ENCODE measurements around the gene SLC17A9. TPM values are rescaled to one million over a fixed set of nuclear protein-coding genes. Genes with fewer than 3 reads are reported as not detected.

Gene SLC17A9
- total and polyA plus RNA-seq, 2 experiments from 2014 or later = 32.0 to 39.3 TPM

GRCh38 chr20:62914436-62914835 is 38.1 kb upstream of the SLC17A9 start (continued):
- TF ChIP-seq CTCF (conservative IDR thresholded peaks at IDR 0.05; ENCODE audit: low read depth in 2 of 2) (no peak), ZNF462 (CRISPR knock-in tag; IDR thresholded peaks at IDR 0.05) (no peak)

- H3K4me3 Mint-ChIP-seq = peak overlapping the region; percentile 50
- H2AFZ ChIP-seq = no peak overlapping the region
- peaks cover 5% of the 10 kb centered on the region for H3K27me3 Mint-ChIP-seq (ENCODE audit: insufficient read depth, low read depth, poor library complexity)
- H3K4me3 ChIP-seq = peak overlapping the region; percentile 15; the same call in 1 of the 2 replicates
- peaks cover 61% of the 10 kb centered on the region for H3K4me1 Mint-ChIP-seq
- H4K20me1 ChIP-seq (replicated peaks; ENCODE audit: insufficient read depth) = peaks cover 87% of the 10 kb centered on the region
- peak overlapping the region; percentile 58 for H3K4me2 ChIP-seq
- no peaks in the 10 kb centered on the region for H3K27me3 ChIP-seq (ENCODE audit: insufficient read depth)
- no peaks in the 10 kb centered on the region for H3K9me2 ChIP-seq (ENCODE audit: insufficient read depth)
- H3K27ac ChIP-seq (ENCODE audit: low read depth) = 0 out of 2 replicates have a peak overlapping the region, but pooled peaks have one; percentile 15
- peak; percentile 89 for DNase-seq (ENCODE audit: low spot score)
- peaks cover 51% of the 10 kb centered on the region for H3F3A ChIP-seq (replicated peaks; ENCODE audit: low read depth)
- H3K9me3 Mint-ChIP-seq = no peaks in the 10 kb centered on the region
- H3K27ac Mint-ChIP-seq = peak overlapping the region; percentile 89
- H3K36me3 Mint-ChIP-seq (ENCODE audit: low read depth) = peaks cover 35% of the 10 kb centered on the region
- peak; percentile 86 for ATAC-seq
- H3K79me2 ChIP-seq (replicated peaks; ENCODE audit: insufficient read depth) = peaks cover 100% of the 10 kb centered on the region
- H3K4me1 ChIP-seq (ENCODE audit: insufficient read depth) = peaks cover 64% of the 10 kb centered on the region
- peak; percentile 13; the same call in 1 of the 2 replicates for TF ChIP-seq ZNF331 (CRISPR knock-in tag; IDR thresholded peaks at IDR 0.05; ENCODE audit: low read depth)
- TF ChIP-seq, protein P1, sequence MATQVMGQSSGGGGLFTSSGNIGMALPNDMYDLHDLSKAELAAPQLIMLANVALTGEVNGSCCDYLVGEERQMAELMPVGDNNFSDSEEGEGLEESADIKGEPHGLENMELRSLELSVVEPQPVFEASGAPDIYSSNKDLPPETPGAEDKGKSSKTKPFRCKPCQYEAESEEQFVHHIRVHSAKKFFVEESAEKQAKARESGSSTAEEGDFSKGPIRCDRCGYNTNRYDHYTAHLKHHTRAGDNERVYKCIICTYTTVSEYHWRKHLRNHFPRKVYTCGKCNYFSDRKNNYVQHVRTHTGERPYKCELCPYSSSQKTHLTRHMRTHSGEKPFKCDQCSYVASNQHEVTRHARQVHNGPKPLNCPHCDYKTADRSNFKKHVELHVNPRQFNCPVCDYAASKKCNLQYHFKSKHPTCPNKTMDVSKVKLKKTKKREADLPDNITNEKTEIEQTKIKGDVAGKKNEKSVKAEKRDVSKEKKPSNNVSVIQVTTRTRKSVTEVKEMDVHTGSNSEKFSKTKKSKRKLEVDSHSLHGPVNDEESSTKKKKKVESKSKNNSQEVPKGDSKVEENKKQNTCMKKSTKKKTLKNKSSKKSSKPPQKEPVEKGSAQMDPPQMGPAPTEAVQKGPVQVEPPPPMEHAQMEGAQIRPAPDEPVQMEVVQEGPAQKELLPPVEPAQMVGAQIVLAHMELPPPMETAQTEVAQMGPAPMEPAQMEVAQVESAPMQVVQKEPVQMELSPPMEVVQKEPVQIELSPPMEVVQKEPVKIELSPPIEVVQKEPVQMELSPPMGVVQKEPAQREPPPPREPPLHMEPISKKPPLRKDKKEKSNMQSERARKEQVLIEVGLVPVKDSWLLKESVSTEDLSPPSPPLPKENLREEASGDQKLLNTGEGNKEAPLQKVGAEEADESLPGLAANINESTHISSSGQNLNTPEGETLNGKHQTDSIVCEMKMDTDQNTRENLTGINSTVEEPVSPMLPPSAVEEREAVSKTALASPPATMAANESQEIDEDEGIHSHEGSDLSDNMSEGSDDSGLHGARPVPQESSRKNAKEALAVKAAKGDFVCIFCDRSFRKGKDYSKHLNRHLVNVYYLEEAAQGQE (IDR thresholded peaks at IDR 0.05; ENCODE audit: unreplicated experiment) = no peak
- H3K36me3 ChIP-seq (ENCODE audit: insufficient read depth) = peaks cover 34% of the 10 kb centered on the region
These were observed 37.5 kb upstream of the SLC17A9 start for GRCh38 chr20:62914970-62915457.
